Gastroesophageal sphincter (tissue), 4 donors: ENCODE data around the gene FTCD. TPM values are rescaled to one million over a fixed set of nuclear protein-coding genes. Genes with fewer than 3 reads are reported as not detected.

ENCODE experiments used
- ATAC-seq: fragments of 150-250 bp; one replicate; pipeline ENCODE4 v1.9.1; 2016; ENCODE audit warnings: mild to moderate bottlenecking, moderate library complexity
- H3K27ac ChIP-seq, 4 donors: fragments of 200-600 bp; sonication (generic) in 3 of 4; 1 replicate in 3 of 4; 2 replicates in 1 of 4; pipeline ENCODE4 v1.5.1; 2016 to 2019
- H3K27me3 ChIP-seq: fragments of 200-600 bp; sonication (generic); one replicate; pipeline ENCODE4 v1.5.1; 2019
- H3K36me3 ChIP-seq, 2 donors: fragments of 200-600 bp; sonication (generic); one replicate each; pipeline ENCODE4 v1.5.1; 2019; ENCODE audit warnings: control low read depth in 1 of 2
- H3K4me1 ChIP-seq, 3 donors: fragments of 200-600 bp; sonication (generic); 1 replicate in 2 of 3; 2 replicates in 1 of 3; pipeline ENCODE4 v1.5.1; 2016 to 2019; ENCODE audit warnings: control low read depth in 2 of 3
- H3K4me3 ChIP-seq, 2 donors: fragments of 200-600 bp; sonication (generic); one replicate each; pipeline ENCODE4 v1.5.1; 2019; ENCODE audit warnings: mild to moderate bottlenecking in 1 of 2, moderate library complexity in 1 of 2
- H3K9me3 ChIP-seq, 3 donors: fragments of 200-600 bp; sonication (generic); one replicate each; pipeline ENCODE4 v1.5.1; 2017 to 2019; ENCODE audit warnings: control low read depth in 2 of 3
- CTCF ChIP-seq, 4 experiments: fragments of 200-600 bp in 2 of 4; fragments of 450-650 bp in 2 of 4; sonication (generic) in 1 of 4; IDR thresholded peaks; one replicate each; pipeline ENCODE4 v1.5.1; 2017 to 2019; ENCODE audit warnings: antibody characterized with exemption in 4 of 4, mild to moderate bottlenecking in 2 of 4, moderate library complexity in 2 of 4
- EP300 ChIP-seq: sonication (generic); formaldehyde crosslinking; IDR thresholded peaks from one replicate; pipeline ENCODE4 v1.6.1; 2017; ENCODE audit warnings: antibody characterized with exemption, mild to moderate bottlenecking
- POLR2A ChIP-seq, 2 donors: fragments of 450-650 bp; IDR thresholded peaks; one replicate each; pipeline ENCODE4 v1.6.1; 2017; ENCODE audit warnings: antibody characterized with exemption in 2 of 2, mild to moderate bottlenecking in 2 of 2, moderate library complexity in 1 of 2
- POLR2AphosphoS5 ChIP-seq: sonication (generic); formaldehyde crosslinking; IDR thresholded peaks from one replicate; pipeline ENCODE4 v1.6.1; 2017; ENCODE audit warnings: antibody characterized with exemption
- WGBS, 2 donors: methylation state at CpG; one replicate each; pipeline ENCODE4 v1.1.5; 2018; ENCODE audit warnings: low coverage in 1 of 2; 5-methylcytosine and 5-hydroxymethylcytosine counted together
- total RNA-seq, 4 donors: library from RNA; depleted of rRNA; stranded (reverse); fragments of >200 nt; gene quantifications; one replicate each; pipeline ENCODE4 v1.1.0, GENCODE V29; 2016

Gene FTCD
- total RNA-seq, 4 donors from 2014 or later = 0.31 to 1.5 TPM; not detected in 2

- H3K36me3 ChIP-seq = no peaks in the 10 kb centered on the region
- peaks cover 0 to 18% (median 0%) of the 10 kb centered on the region in 3 donors for H3K4me1 ChIP-seq
- TF ChIP-seq EP300 (no peak), POLR2A (IDR thresholded peaks at IDR 0.05) (no peak)
- no peak for ATAC-seq
- no peaks in the 10 kb centered on the region for H3K9me3 ChIP-seq
- H3K4me3 ChIP-seq = no peak overlapping the region
- WGBS, 2 donors = 83 to 92% methylated on average over 2 to 7 of the region's 32 CpGs
- no peak overlapping the region for H3K27ac ChIP-seq
- peaks cover 37% of the 10 kb centered on the region for H3K27me3 ChIP-seq
Measured at GRCh38 chr21:46159841-46160656, 4.7 kb upstream of the FTCD start.

- peaks cover 33% of the 10 kb centered on the region for H3K27me3 ChIP-seq
- TF ChIP-seq EP300 = no peak
- TF ChIP-seq CTCF (IDR thresholded peaks at IDR 0.05) = no peak
- TF ChIP-seq POLR2A (IDR thresholded peaks at IDR 0.05) = no peak
- no peak for TF ChIP-seq POLR2AphosphoS5
- no peak overlapping the region for H3K27ac ChIP-seq
- H3K9me3 ChIP-seq = no peaks in the 10 kb centered on the region
- ATAC-seq = no peak
- H3K36me3 ChIP-seq = no peaks in the 10 kb centered on the region
- peaks cover 0 to 18% (median 0%) of the 10 kb centered on the region in 3 donors for H3K4me1 ChIP-seq
- WGBS, 2 donors = 90 to 93% methylated on average over 8 to 11 of the region's 12 CpGs
- H3K4me3 ChIP-seq = no peak overlapping the region
Measured at GRCh38 chr21:46159390-46159789, 4.0 kb upstream of the FTCD start.

GRCh38 chr21:46158666-46159300 lies 3.4 kb upstream of the FTCD start:
- Histone ChIP-seq H3K9me3 (no peaks in the 10 kb centered on the region), H3K4me1 (peaks cover 0 to 19% (median under 1%) of the 10 kb centered on the region in 3 donors), H3K4me3 (no peak overlapping the region), H3K27ac (no peak overlapping the region), H3K36me3 (no peaks in the 10 kb centered on the region), H3K27me3 (peaks cover 29% of the 10 kb centered on the region)
- TF ChIP-seq POLR2AphosphoS5 (no peak), EP300 (no peak), CTCF (IDR thresholded peaks at IDR 0.05) (no peak), POLR2A (IDR thresholded peaks at IDR 0.05) (no peak)
- ATAC-seq = no peak
- WGBS, 2 donors = 90 to 100% methylated on average over 1 to 2 of the region's 10 CpGs

- H3K27ac ChIP-seq = no peak overlapping the region
- H3K4me3 ChIP-seq = no peak overlapping the region
- WGBS, 2 donors = 100% methylated on average over 1 of the region's 15 CpGs; no CpG with 5 or more reads in 1 of the 2 donors
- no peaks in the 10 kb centered on the region for H3K9me3 ChIP-seq
- peaks cover 0 to 27% (median 6%) of the 10 kb centered on the region in 3 donors for H3K4me1 ChIP-seq
- ATAC-seq = no peak
- TF ChIP-seq CTCF (IDR thresholded peaks at IDR 0.05) (no peak), EP300 (no peak), POLR2A (IDR thresholded peaks at IDR 0.05) (no peak), POLR2AphosphoS5 (no peak)
- no peaks in the 10 kb centered on the region for H3K36me3 ChIP-seq
- H3K27me3 ChIP-seq = peaks cover 28% of the 10 kb centered on the region
Measured at GRCh38 chr21:46157987-46158451, 2.6 kb upstream of the FTCD start.

GRCh38 chr21:46157396-46157986 lies 2.1 kb upstream of the FTCD start:
- peaks cover 0 to 29% (median 8%) of the 10 kb centered on the region in 3 donors for H3K4me1 ChIP-seq
- H3K27me3 ChIP-seq = peaks cover 22% of the 10 kb centered on the region
- no peak for TF ChIP-seq EP300
- no peak for TF ChIP-seq POLR2A (IDR thresholded peaks at IDR 0.05)
- no peak for TF ChIP-seq POLR2AphosphoS5
- no peak for TF ChIP-seq CTCF (IDR thresholded peaks at IDR 0.05)
- H3K4me3 ChIP-seq = no peak overlapping the region
- H3K9me3 ChIP-seq = no peaks in the 10 kb centered on the region
- H3K36me3 ChIP-seq = no peaks in the 10 kb centered on the region
- H3K27ac ChIP-seq = no peak overlapping the region
- no peak for ATAC-seq
- 70 to 95% methylated on average over 2 to 8 of the region's 12 CpGs for WGBS, 2 donors
